Neural cell (in vitro differentiated cells): ENCODE results near the gene AP1S3.

ENCODE experiments used
- CTCF ChIP-seq: fragments of 450-650 bp; IDR thresholded peaks from 2 replicates; pipeline ENCODE4 v1.5.1; 2014; ENCODE audit warnings: antibody characterized with exemption, mild to moderate bottlenecking, moderate library complexity; ENCODE audit not compliant: poor library complexity, severe bottlenecking
- EP300 ChIP-seq: fragments of 450-650 bp; conservative IDR thresholded peaks from 2 replicates; pipeline ENCODE4 v1.6.1; 2014; ENCODE audit warnings: antibody characterized with exemption, mild to moderate bottlenecking, moderate library complexity; ENCODE audit not compliant: poor library complexity, severe bottlenecking
- EZH2 ChIP-seq: fragments of 200-600, 300-800 bp; shearing (Covaris generic), sonication (generic); IDR thresholded peaks from 2 replicates; pipeline ENCODE4 v1.6.1; 2014; ENCODE audit warnings: antibody characterized with exemption, low read length, borderline replicate concordance, mild to moderate bottlenecking; ENCODE audit not compliant: insufficient read depth, poor library complexity, severe bottlenecking
- MXI1 ChIP-seq: fragments of 450-650 bp; conservative IDR thresholded peaks from 2 replicates; pipeline ENCODE4 v1.6.1; 2014; ENCODE audit warnings: antibody characterized with exemption, mild to moderate bottlenecking; ENCODE audit not compliant: poor library complexity, severe bottlenecking
- POLR2AphosphoS5 ChIP-seq: IDR thresholded peaks from 2 replicates; pipeline ENCODE4 v1.6.1; 2012
- REST ChIP-seq: IDR thresholded peaks from 2 replicates; pipeline ENCODE4 v1.6.1; 2012; ENCODE audit warnings: borderline replicate concordance
- TAF1 ChIP-seq: IDR thresholded peaks from 2 replicates; pipeline ENCODE4 v1.6.1; 2012; ENCODE audit warnings: low read depth

- TF ChIP-seq CTCF (no peak), EZH2 (no peak), MXI1 (no peak), TAF1 (no peak), EP300 (no peak), POLR2AphosphoS5 (no peak), REST (no peak)
Observed at GRCh38 chr2:223779877-223780276, 57.5 kb downstream of the AP1S3 start.
